SK-N-SH treated with all-trans-retinoic acid at 6 μM for 48 hours (cell line): ENCODE data around the gene KRTAP1-1.
"Not testable (repeated sequence)": the region's sequence is repeated elsewhere in the genome, so short reads cannot be mapped to it uniquely, and the experiment has no call there.

Experiments
- ATAC-seq: fragments of 200-7000 bp; cut with Tn5 transposase; 3 replicates; pipeline ENCODE4 v1.9.1; 2020; ENCODE audit warnings: mild to moderate bottlenecking, moderate library complexity
- ARNTL ChIP-seq: fragments of 450-650 bp; formaldehyde crosslinking; IDR thresholded peaks from 2 replicates; pipeline ENCODE4 v1.5.0; 2020; ENCODE audit warnings: low read depth, mild to moderate bottlenecking, moderate library complexity, borderline replicate concordance
- BACH2 ChIP-seq: fragments of 250-450 bp; sonication (Bioruptor Pico); IDR thresholded peaks from 2 replicates; pipeline ENCODE4 v1.9.0; 2021; ENCODE audit warnings: mild to moderate bottlenecking, borderline replicate concordance
- CREB5 ChIP-seq: fragments of 250-450 bp; sonication (Bioruptor Pico); IDR thresholded peaks from 2 replicates; pipeline ENCODE4 v1.5.1; 2020; ENCODE audit warnings: low read depth, mild to moderate bottlenecking, moderate library complexity
- CSDC2 ChIP-seq: fragments of 250-450 bp; sonication (Bioruptor Pico); IDR thresholded peaks from 2 replicates; pipeline ENCODE4 v1.5.0; 2020; ENCODE audit warnings: mild to moderate bottlenecking, moderate library complexity
- ESRRG ChIP-seq: fragments of 250-450 bp; sonication (Bioruptor Pico); IDR thresholded peaks from 2 replicates; pipeline ENCODE4 v1.6.1; 2021; ENCODE audit warnings: mild to moderate bottlenecking
- GLIS3 ChIP-seq: fragments of 250-450 bp; sonication (Bioruptor Pico); IDR thresholded peaks from 2 replicates; pipeline ENCODE4 v1.5.0; 2020; ENCODE audit warnings: mild to moderate bottlenecking, moderate library complexity
- ISL1 ChIP-seq: fragments of 250-450 bp; sonication (Bioruptor Pico); IDR thresholded peaks from 2 replicates; pipeline ENCODE4 v2.1.2; 2022; ENCODE audit warnings: mild to moderate bottlenecking, moderate library complexity
- POU6F1 ChIP-seq: fragments of 250-450 bp; sonication (Bioruptor Pico); IDR thresholded peaks from 2 replicates; pipeline ENCODE4 v1.8.0; 2021; ENCODE audit warnings: low read depth, mild to moderate bottlenecking, moderate library complexity, borderline replicate concordance
- PPARA ChIP-seq: fragments of 250-450 bp; sonication (Bioruptor Pico); IDR thresholded peaks from 2 replicates; pipeline ENCODE4 v1.5.0; 2020; ENCODE audit warnings: mild to moderate bottlenecking, borderline replicate concordance
- RARB ChIP-seq: fragments of 250-450 bp; sonication (Bioruptor Pico); IDR thresholded peaks from 2 replicates; pipeline ENCODE4 v1.8.0; 2021; ENCODE audit warnings: mild to moderate bottlenecking, moderate library complexity
- SNAI2 ChIP-seq: fragments of 250-450 bp; sonication (Bioruptor Pico); IDR thresholded peaks from 2 replicates; pipeline ENCODE4 v1.5.0; 2020; ENCODE audit warnings: mild to moderate bottlenecking, moderate library complexity
- TCF4 ChIP-seq: fragments of 250-450 bp; sonication (Bioruptor Pico); IDR thresholded peaks from 2 replicates; pipeline ENCODE4 v1.8.0; 2021; ENCODE audit warnings: mild to moderate bottlenecking, moderate library complexity, borderline replicate concordance
- TOX ChIP-seq: fragments of 250-450 bp; sonication (Bioruptor Pico); IDR thresholded peaks from 2 replicates; pipeline ENCODE4 v1.8.0; 2021; ENCODE audit warnings: mild to moderate bottlenecking, moderate library complexity, borderline replicate concordance
- TSHZ2 ChIP-seq: fragments of 250-450 bp; sonication (Bioruptor Pico); IDR thresholded peaks from 2 replicates; pipeline ENCODE4 v1.5.0; 2020; ENCODE audit warnings: mild to moderate bottlenecking, moderate library complexity
- ZC3H10 ChIP-seq: fragments of 250-450 bp; sonication (Bioruptor Pico); IDR thresholded peaks from 2 replicates; pipeline ENCODE4 v1.5.1; 2021; ENCODE audit warnings: mild to moderate bottlenecking, moderate library complexity
- ZFP30 ChIP-seq: fragments of 450-650 bp; formaldehyde crosslinking; IDR thresholded peaks from 2 replicates; pipeline ENCODE4 v1.5.0; 2022; ENCODE audit warnings: mild to moderate bottlenecking, moderate library complexity
- ZNF565 ChIP-seq: fragments of 450-650 bp; formaldehyde crosslinking; conservative IDR thresholded peaks from 2 replicates; pipeline ENCODE4 v1.5.0; 2020; ENCODE audit warnings: low read depth, mild to moderate bottlenecking, moderate library complexity
- ZNF70 ChIP-seq: fragments of 450-650 bp; formaldehyde crosslinking; IDR thresholded peaks from 2 replicates; pipeline ENCODE4 v1.5.0; 2020; ENCODE audit warnings: mild to moderate bottlenecking, moderate library complexity
- ZNF8 ChIP-seq: fragments of 450-650 bp; formaldehyde crosslinking; IDR thresholded peaks from 2 replicates; pipeline ENCODE4 v1.5.0; 2020; ENCODE audit warnings: mild to moderate bottlenecking, moderate library complexity
- TF ChIP-seq, protein P1 (sequence below): fragments of 250-450 bp; sonication (Bioruptor Pico); IDR thresholded peaks from 2 replicates; pipeline ENCODE4 v1.8.0; 2020; ENCODE audit warnings: mild to moderate bottlenecking, moderate library complexity, borderline replicate concordance
- TF ChIP-seq, protein P2 (sequence below): fragments of 250-450 bp; sonication (Bioruptor Pico); IDR thresholded peaks from 2 replicates; pipeline ENCODE4 v1.5.1; 2021; ENCODE audit warnings: mild to moderate bottlenecking, moderate library complexity

KRTAP1-1 gene

GRCh38 chr17:41057547-41057946, 16.3 kb upstream of the KRTAP1-1 start:
- no peak for TF ChIP-seq SNAI2
- TF ChIP-seq PPARA (CRISPR knock-in tag): no peak
- no peak for TF ChIP-seq ESRRG
- no peak for TF ChIP-seq ZFP30 (CRISPR knock-in tag)
- TF ChIP-seq, protein P1, sequence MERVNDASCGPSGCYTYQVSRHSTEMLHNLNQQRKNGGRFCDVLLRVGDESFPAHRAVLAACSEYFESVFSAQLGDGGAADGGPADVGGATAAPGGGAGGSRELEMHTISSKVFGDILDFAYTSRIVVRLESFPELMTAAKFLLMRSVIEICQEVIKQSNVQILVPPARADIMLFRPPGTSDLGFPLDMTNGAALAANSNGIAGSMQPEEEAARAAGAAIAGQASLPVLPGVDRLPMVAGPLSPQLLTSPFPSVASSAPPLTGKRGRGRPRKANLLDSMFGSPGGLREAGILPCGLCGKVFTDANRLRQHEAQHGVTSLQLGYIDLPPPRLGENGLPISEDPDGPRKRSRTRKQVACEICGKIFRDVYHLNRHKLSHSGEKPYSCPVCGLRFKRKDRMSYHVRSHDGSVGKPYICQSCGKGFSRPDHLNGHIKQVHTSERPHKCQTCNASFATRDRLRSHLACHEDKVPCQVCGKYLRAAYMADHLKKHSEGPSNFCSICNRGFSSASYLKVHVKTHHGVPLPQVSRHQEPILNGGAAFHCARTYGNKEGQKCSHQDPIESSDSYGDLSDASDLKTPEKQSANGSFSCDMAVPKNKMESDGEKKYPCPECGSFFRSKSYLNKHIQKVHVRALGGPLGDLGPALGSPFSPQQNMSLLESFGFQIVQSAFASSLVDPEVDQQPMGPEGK (CRISPR knock-in tag): no peak
- TF ChIP-seq ARNTL (CRISPR knock-in tag): no peak
- TF ChIP-seq BACH2 (CRISPR knock-in tag): no peak
- TF ChIP-seq CSDC2 (CRISPR knock-in tag): no peak
- no peak for TF ChIP-seq ISL1 (CRISPR knock-in tag)
- TF ChIP-seq ZNF70 (CRISPR knock-in tag): no peak
- TF ChIP-seq, protein P2, sequence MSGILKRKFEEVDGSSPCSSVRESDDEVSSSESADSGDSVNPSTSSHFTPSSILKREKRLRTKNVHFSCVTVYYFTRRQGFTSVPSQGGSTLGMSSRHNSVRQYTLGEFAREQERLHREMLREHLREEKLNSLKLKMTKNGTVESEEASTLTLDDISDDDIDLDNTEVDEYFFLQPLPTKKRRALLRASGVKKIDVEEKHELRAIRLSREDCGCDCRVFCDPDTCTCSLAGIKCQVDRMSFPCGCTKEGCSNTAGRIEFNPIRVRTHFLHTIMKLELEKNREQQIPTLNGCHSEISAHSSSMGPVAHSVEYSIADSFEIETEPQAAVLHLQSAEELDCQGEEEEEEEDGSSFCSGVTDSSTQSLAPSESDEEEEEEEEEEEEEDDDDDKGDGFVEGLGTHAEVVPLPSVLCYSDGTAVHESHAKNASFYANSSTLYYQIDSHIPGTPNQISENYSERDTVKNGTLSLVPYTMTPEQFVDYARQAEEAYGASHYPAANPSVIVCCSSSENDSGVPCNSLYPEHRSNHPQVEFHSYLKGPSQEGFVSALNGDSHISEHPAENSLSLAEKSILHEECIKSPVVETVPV: no peak
- no peak for TF ChIP-seq GLIS3 (CRISPR knock-in tag)
- TF ChIP-seq TOX (CRISPR knock-in tag): no peak
- TF ChIP-seq ZNF565 (CRISPR knock-in tag): no peak
- TF ChIP-seq POU6F1 (CRISPR knock-in tag): no peak
- no peak for TF ChIP-seq CREB5 (CRISPR knock-in tag)
- no peak for TF ChIP-seq ZC3H10 (CRISPR knock-in tag)
- TF ChIP-seq RARB: no peak
- ATAC-seq: no peak

DNA sequence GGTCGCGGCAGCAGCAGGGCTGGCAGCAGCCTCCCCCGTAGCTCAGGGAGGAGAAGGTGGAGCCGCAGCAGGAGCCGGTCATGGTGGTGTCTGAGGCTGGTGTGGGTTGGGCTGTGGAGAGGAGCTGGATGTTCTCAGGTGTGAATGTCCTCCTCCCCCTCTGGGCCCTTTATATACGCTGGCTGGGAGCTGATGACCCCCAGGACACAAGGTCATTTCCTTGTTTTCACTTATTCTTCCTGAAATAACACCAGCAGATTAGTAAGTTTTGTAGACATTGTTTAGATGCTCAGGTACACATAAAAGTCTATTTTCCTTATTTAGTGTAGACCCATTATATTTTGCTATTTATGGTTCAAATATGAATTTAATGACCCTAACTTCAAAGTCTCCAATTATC, 13.9 kb upstream of the KRTAP1-1 start, which contains the start of gene KRTAP2-2:
TSS of gene KRTAP2-2 (minus strand) at position 101 of the 400 bp plus-strand sequence. CDS start at position 82, 19 bp downstream.
- ATAC-seq: not testable (repeated sequence)

- ATAC-seq: not testable (repeated sequence)
Observed at GRCh38 chr17:41054556-41054955, 13.3 kb upstream of the KRTAP1-1 start.

DNA sequence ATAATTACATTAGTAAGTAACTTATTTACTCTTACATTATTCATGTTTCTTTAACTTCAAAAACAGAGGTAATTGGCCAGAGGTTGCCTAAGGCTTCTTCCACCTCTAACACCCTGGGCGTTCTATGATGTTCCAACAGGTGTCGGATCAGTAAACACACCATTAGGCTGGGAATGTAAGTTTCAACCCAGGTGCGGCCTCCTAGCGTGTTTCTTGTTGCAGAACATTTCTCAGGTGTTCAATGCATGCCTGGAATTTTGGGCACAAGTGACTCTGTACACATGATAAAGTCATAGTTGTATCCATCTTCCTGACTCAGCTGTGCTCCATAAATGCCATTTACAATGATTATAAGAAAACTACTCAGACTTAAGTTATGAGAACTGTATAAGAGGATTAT, 12.8 kb upstream of the KRTAP1-1 start:
- TF ChIP-seq ESRRG: no peak
- no peak for TF ChIP-seq ZC3H10 (CRISPR knock-in tag)
- no peak for TF ChIP-seq TOX (CRISPR knock-in tag)
- TF ChIP-seq TCF4 (CRISPR knock-in tag): no peak
- no peak for TF ChIP-seq BACH2 (CRISPR knock-in tag)
- TF ChIP-seq SNAI2: no peak
- TF ChIP-seq, protein P1 (CRISPR knock-in tag): no peak
- TF ChIP-seq ZNF8 (CRISPR knock-in tag): no peak
- TF ChIP-seq POU6F1 (CRISPR knock-in tag): no peak
- TF ChIP-seq TSHZ2 (CRISPR knock-in tag): no peak
- no peak for TF ChIP-seq RARB
- ATAC-seq: no peak
